ENCODE results near the gene LCE2A.

LCE2A gene

GRCh38 chr1:152743371-152744145, 45.4 kb downstream of the LCE2A start:
- no peak for DNase-seq (ENCODE audit: low spot score)

GRCh38 chr1:152745289-152745704, 47.2 kb downstream of the LCE2A start:
- no peak for DNase-seq (ENCODE audit: low spot score)

- DNase-seq (ENCODE audit: low spot score): no peak
Observed at GRCh38 chr1:152745765-152746444, 47.8 kb downstream of the LCE2A start.

GRCh38 chr1:152747831-152748230, 49.7 kb downstream of the LCE2A start:
- no peak for DNase-seq (ENCODE audit: low spot score)

Data from AG08395 (cell line).